HTR-8/SVneo (cell line): ENCODE results near the gene EFCAB6.

ENCODE experiments used
- DNase-seq: peaks from one replicate; pipeline ENCODE4 v3.0.0; 2011; ENCODE audit warnings: low spot score, mixed read lengths; ENCODE audit not compliant: insufficient read length
- FAIRE-seq: peaks from 2 replicates; lab custom pipeline; 2011; peaks lifted over from hg19 to GRCh38; lab: Jason Lieb, UNC

EFCAB6 gene

DNA sequence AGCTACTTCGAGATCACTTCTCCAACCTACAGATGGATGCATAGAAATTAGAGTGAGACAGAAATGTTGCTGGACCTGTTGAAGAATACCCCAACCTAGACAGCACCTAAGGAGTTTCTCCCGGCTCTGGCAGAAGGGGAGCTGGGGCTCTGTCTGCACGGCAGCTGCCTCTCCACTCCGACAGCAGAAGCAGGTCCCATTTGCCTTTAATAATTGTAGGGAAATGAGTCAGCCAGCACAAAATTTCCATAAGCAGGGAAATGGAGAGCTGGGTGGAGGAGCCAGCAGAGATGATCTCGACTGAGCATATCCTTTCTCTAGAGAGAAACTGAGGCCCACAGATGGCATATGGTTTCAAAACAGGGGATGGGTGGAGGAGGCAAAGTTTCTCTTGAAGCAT is 80.1 kb downstream of the EFCAB6 start:
- FAIRE-seq (no peak), DNase-seq (no peak)

- DNase-seq (no peak), FAIRE-seq (no peak)
These were observed 85.1 kb downstream of the EFCAB6 start for GRCh38 chr22:43726964-43727543.

- FAIRE-seq (no peak), DNase-seq (no peak)
These were observed 85.8 kb downstream of the EFCAB6 start for GRCh38 chr22:43726322-43726721.

DNA sequence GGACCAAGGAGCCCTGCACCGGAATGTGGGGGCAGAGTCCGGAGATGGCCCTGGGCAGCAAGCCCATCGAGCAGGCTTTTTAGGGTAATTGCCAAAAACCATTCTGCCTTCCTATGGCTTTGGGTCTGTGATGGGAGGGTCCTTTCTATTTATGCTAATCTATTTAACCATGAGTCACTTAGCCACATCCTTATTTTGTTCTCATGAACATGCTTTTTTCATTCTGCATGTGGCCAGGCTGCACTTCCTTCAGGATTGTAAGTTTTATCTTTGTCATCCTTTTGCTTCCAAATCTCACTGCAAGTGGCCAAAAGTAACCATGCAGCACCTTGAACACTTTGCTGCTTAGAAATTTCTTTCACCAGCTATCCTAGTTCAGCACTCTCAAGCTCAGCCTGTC is 88.3 kb downstream of the EFCAB6 start:
- DNase-seq (no peak), FAIRE-seq (no peak)

GRCh38 chr22:43722444-43722843 is 89.7 kb downstream of the EFCAB6 start:
- DNase-seq, result no peak
- no peak for FAIRE-seq

DNA sequence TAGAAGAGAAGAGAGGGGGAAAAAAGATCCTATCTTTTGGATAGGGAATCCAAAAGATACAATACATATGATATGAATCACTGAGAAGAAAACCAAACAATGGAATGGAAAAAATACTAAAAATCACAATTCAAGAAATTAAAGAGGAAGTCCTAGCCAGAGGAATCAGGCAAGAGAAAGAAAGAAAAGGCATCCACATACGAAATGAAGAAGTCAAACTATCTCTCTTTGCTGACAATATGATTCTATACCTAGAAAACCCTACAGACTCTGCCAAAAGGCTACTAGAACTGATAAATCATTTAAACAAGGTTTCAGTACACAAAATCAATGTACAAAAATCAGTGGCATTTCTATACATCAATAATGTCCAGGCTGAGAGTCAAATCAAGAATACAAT is 91.4 kb downstream of the EFCAB6 start:
- FAIRE-seq (no peak), DNase-seq (no peak)

DNA sequence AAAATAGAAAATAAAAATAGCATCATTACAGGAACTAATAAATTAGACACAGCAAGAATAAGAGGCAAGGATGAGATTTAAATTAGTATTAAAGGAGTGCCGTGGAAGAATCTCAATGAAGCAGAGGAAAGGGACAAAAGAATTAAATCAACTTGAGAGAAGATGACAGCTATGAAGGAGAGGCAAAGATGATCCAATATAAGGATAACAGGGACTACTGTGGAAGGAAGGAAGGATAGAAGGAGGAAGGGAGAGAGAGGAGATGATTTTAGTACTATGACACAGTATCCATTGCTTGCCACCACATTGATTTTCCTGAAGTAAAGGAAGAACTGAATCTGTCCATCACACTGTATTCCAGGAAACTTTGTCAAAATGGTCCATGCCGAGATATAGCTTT is 98.0 kb downstream of the EFCAB6 start:
- FAIRE-seq (no peak), DNase-seq (no peak)

GRCh38 chr22:43711681-43712080 is 100.4 kb downstream of the EFCAB6 start:
- FAIRE-seq (no peak), DNase-seq (no peak)

GRCh38 chr22:43707648-43708047 is 104.5 kb downstream of the EFCAB6 start:
- no peak for FAIRE-seq
- no peak for DNase-seq

- FAIRE-seq, result no peak
- no peak for DNase-seq
These were observed 105.4 kb downstream of the EFCAB6 start for GRCh38 chr22:43706571-43707328.

GRCh38 chr22:43706151-43706550 is 106.0 kb downstream of the EFCAB6 start:
- DNase-seq (no peak), FAIRE-seq (no peak)

DNA sequence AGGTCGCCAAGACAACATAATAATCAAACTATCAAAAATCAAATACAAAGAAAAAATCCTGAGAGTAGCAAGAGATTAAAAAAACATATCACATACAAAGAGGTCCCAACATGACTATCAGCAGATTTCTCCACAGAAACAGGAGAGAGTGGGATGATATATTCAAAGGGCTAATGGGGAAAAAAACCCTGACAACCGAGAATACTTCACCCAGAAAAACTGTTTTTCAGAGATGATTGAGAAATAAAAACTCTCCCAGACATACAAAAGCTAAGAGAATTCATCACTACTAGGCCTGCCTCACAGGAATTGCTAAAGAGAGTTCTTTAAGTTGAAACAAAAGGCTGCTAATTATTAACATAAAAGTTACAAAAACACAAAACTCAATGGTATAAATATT is 108.1 kb downstream of the EFCAB6 start:
- no peak for FAIRE-seq

DNA sequence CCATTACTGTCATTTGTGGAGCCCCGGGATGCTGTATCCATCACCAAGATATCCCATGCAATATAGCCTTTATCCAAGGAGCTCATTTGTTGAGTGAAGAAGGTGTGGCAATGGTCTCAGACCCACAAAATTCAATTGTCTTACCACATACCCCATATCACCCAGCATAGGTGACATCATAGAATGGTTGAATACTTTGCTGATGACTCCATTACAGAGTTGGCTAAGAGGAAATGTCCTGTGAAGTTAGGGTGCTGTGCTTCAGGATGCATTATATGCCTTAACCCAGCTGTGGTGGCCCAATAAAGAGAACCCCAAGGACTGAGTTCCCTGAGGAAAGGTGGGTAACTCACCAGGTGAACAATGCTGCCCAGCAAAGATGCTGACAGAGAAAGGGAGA is 113.7 kb downstream of the EFCAB6 start:
- DNase-seq (no peak), FAIRE-seq (no peak)

More for the DNA sequence above, 108.1 kb downstream of the EFCAB6 start:
- DNase-seq, result no peak

- FAIRE-seq, result no peak
- no peak for DNase-seq
These were observed 114.2 kb downstream of the EFCAB6 start for GRCh38 chr22:43697894-43698293.

GRCh38 chr22:43693249-43693648 is 118.9 kb downstream of the EFCAB6 start:
- FAIRE-seq (no peak), DNase-seq (no peak)

- FAIRE-seq (no peak), DNase-seq (no peak)
These were observed 122.7 kb downstream of the EFCAB6 start for GRCh38 chr22:43689356-43689755.

DNA sequence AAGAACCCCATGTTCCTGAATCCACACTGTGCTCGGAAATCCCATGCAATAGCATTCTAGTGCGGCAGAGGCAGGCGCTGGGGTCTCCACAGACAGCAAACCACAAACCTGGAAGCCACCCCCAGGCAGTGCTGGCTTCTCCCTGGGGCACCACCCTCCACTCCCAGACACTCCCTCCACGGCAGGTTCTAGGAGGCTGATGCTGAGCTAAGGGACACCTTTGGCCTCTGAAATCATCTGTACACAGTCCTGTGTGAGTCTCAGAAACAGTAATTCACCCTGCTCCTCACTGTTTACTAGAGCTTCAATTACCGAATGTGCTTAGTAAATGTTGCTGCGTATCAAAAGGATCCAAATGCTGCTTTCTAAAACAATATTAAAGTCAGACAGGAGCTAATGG is 129.3 kb downstream of the EFCAB6 start:
- no peak for DNase-seq
- FAIRE-seq, result no peak

GRCh38 chr22:43681731-43682360 is 130.3 kb downstream of the EFCAB6 start:
- FAIRE-seq (no peak), DNase-seq (no peak)

- FAIRE-seq (no peak), DNase-seq (no peak)
These were observed 141.6 kb downstream of the EFCAB6 start for GRCh38 chr22:43670513-43670912.

DNA sequence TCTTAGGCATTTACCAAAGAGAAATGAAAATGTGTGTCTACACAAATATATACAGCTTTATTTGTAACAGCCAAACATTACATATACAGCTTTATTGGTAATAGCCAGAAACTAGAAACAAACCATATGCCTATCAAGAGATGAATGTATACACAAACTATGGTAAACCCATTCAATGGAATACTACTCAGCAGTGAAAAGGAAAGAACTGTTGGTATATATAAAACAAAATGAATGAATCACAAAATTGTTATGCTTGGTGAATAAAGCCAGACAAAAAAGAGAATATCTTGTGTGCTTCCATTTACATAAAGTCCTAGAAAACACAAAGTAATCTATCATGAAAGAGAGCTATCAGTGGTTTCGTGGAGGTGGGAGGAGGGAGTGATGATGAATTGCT is 142.9 kb downstream of the EFCAB6 start:
- DNase-seq, result no peak
- no peak for FAIRE-seq

- FAIRE-seq (no peak), DNase-seq (no peak)
These were observed 144.4 kb downstream of the EFCAB6 start for GRCh38 chr22:43667656-43668055.

DNA sequence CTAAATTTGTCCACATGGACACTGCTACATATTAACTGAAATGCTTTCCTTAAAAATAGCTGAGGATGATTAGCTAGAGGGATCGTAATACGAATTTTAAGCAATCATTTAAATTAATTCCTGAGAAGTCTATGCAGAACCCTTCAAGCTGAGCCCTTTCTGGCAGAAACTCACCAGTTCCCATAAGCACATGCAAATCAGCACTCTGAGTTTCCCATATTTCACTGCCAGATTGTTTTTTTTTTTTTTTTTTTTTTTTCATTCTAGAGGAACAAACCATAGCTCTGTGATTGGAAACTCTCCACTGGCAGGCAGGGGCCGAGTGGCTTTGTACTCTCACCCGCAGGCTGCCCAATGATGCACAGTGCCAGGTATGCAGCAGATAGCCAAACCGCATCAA is 145.6 kb downstream of the EFCAB6 start:
- FAIRE-seq (no peak), DNase-seq (no peak)
